ENCODE data around the gene TUBB4A.

Gene TUBB4A

DNA sequence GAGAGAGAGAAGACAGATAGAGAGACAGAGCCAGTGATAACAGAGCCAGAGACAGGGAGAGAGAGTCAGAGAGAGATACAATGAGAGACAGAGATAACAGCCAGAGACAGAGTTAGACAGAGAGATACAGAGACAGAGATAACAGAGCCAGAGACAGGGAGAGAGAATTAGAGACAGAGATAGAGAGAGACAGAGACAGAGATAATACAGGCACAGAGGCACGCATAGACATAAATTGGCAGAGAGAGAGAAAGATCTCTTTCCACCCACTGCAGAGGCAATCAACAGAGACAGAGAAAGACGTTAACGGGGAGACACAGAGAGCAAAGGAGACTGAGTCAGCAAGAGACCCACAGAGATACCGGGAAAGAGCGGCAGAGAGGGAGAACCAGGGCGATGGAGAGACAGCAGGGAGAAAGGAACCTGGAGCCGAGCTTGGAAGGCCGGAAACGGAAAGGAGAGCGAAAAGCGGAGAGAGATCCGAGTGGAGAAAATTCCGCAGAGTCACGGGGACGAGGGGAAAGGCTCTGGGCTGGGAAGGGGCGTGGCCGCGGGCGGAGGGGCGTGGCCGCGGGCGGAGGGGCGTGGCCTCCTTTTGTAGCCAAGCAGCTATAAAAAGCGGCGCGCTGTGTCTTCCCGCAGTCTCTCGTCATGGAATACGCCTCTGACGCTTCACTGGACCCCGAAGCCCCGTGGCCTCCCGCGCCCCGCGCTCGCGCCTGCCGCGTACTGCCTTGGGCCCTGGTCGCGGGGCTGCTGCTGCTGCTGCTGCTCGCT is 28.5 kb upstream of the TUBB4A start, which contains the start of gene TNFSF9:
Gene TNFSF9 (plus strand): TSS at position 641 of the 777 bp plus-strand sequence. CDS start 11 bp downstream, at position 652.
- Mint-ChIP-seq H3K36me3 (no peaks in the 10 kb centered on the region), H3K27ac (peak within 1 kb of the TSS; percentile 51), H3K4me3 (peak within 1 kb of the TSS; percentile 91), H3K27me3 (peaks cover 6% of the 10 kb centered on the region), H3K4me1 (ENCODE audit: low read depth) (peaks cover 29% of the 10 kb centered on the region), H3K9me3 (ENCODE audit: low read depth) (no peaks in the 10 kb centered on the region)

DNA sequence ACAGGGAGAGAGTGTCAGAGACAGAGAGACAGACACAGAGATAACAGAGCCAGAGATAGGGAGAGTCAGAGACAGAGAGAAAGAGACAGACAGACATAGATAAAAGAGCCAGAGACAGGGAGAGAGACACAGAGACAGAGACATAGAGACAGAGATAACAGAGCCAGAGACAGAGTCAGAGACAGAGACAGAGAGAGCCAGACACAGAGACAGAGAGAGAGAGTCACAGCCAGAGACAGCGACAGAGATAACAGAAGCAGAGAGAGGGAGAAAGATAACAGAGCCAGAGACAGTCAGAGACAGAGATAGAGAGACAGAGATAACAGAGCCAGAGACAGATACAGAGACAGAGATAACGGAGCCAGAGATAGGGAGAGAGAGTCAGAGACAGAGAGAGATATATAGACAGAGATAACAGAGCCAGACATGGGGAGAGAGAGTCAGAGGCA is 27.9 kb upstream of the TUBB4A start:
- Mint-ChIP-seq H3K27me3 (peaks cover 6% of the 10 kb centered on the region), H3K4me3 (peak overlapping the region; percentile 91), H3K36me3 (no peaks in the 10 kb centered on the region), H3K27ac (peak overlapping the region; percentile 41), H3K4me1 (ENCODE audit: low read depth) (peaks cover 28% of the 10 kb centered on the region), H3K9me3 (ENCODE audit: low read depth) (no peaks in the 10 kb centered on the region)

GRCh38 chr19:6529351-6529750 is 27.2 kb upstream of the TUBB4A start:
- Mint-ChIP-seq H3K4me3 (peak overlapping the region; percentile 8), H3K36me3 (no peaks in the 10 kb centered on the region), H3K9me3 (ENCODE audit: low read depth) (no peaks in the 10 kb centered on the region), H3K4me1 (ENCODE audit: low read depth) (peaks cover 28% of the 10 kb centered on the region), H3K27ac (peak overlapping the region; percentile 67), H3K27me3 (peaks cover 6% of the 10 kb centered on the region)

DNA sequence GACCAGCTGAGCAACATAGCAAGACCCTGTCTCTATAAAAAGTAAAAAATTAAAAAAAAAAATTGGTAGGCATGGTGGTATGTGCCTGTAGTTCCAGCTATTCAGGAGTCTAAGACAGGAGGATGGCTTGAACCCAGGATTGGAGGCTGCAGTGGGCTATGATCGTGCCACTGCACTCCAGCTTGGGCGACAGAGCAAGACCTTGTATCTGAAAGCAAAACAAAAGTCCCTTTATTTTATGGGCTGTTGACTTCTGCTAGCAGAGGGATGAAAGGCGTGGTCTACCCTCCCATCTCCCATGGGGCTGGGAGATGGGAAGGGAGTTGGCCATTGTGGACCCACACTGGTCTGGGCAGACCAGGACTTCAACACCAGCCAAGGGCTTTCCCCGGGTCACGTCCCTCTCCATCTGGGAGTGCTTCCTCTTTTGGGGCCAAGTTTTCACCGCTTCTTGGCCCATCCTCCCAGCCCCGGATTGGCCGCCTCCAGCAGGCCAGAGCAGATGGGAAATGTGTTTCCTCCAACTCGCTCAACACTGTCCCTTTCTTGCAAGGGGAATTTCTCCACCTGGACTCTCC is 26.5 kb upstream of the TUBB4A start:
- no peaks in the 10 kb centered on the region for H3K9me3 Mint-ChIP-seq (ENCODE audit: low read depth)
- no peak overlapping the region for H3K27ac Mint-ChIP-seq
- peaks cover 4% of the 10 kb centered on the region for H3K27me3 Mint-ChIP-seq
- H3K4me1 Mint-ChIP-seq (ENCODE audit: low read depth): peaks cover 26% of the 10 kb centered on the region
- H3K36me3 Mint-ChIP-seq: no peaks in the 10 kb centered on the region
- H3K4me3 Mint-ChIP-seq: no peak overlapping the region

DNA sequence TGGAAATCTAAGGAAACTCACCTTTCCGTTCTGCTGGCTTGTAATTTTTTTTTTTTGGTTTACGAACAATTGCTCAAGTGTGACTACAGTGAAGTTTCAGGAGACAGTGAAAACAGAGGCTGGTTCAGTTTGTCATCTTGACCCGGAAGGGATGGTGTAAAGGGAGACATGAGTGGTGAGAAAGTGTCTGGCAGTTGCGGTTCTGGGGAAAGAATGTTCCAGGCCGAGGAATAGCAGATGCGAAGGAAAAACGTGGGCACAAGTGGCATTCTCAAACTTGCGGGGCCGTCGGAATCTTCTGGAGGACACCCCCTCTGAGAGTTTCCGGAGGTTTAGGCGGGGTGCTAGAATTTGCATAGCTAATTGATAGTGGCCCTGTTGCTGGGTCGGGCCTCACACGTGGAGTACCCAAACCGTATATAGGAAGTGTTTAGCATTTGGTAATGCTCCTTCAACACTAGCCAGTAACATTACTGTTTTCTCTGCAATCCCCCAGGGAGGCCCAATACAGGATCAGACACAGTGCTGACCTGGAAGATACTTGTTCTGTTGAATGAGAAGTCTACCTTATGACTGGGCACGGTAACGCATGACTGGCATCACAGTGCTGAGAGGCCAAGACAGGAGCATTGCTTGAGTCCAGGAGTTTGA is 25.9 kb upstream of the TUBB4A start:
- Mint-ChIP-seq H3K9me3 (ENCODE audit: low read depth) (no peaks in the 10 kb centered on the region), H3K36me3 (no peaks in the 10 kb centered on the region), H3K4me1 (ENCODE audit: low read depth) (peaks cover 26% of the 10 kb centered on the region), H3K27ac (no peak overlapping the region), H3K4me3 (no peak overlapping the region), H3K27me3 (peaks cover 4% of the 10 kb centered on the region)

DNA sequence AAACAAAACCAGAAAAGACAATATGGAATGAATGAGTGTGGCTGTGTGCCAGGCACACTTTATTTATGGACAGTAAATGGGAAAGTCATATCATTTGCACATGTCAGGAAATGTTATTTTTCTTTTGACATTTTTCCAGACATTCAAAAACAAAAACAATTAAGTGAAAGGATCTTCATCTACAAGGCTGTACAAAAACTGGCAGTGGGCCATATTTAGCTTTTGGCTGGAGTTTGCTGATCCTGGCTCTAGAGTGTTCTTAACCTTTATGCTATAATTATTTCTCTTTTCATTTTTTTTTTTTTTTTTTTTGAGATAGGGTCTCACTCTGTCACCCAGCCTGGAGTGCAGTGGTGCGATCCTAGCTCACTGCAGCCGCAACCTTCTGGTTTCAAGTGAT is 22.2 kb upstream of the TUBB4A start:
- H3K9me3 Mint-ChIP-seq (ENCODE audit: low read depth): no peaks in the 10 kb centered on the region
- H3K27me3 Mint-ChIP-seq: no peaks in the 10 kb centered on the region
- peaks cover 14% of the 10 kb centered on the region for H3K4me1 Mint-ChIP-seq (ENCODE audit: low read depth)
- H3K4me3 Mint-ChIP-seq: no peak overlapping the region
- no peaks in the 10 kb centered on the region for H3K36me3 Mint-ChIP-seq
- no peak overlapping the region for H3K27ac Mint-ChIP-seq

GRCh38 chr19:6522712-6523111 is 20.6 kb upstream of the TUBB4A start:
- no peaks in the 10 kb centered on the region for H3K27me3 Mint-ChIP-seq
- H3K4me1 Mint-ChIP-seq (ENCODE audit: low read depth): peaks cover 27% of the 10 kb centered on the region
- H3K9me3 Mint-ChIP-seq (ENCODE audit: low read depth): no peaks in the 10 kb centered on the region
- no peak overlapping the region for H3K4me3 Mint-ChIP-seq
- no peak overlapping the region for H3K27ac Mint-ChIP-seq
- no peaks in the 10 kb centered on the region for H3K36me3 Mint-ChIP-seq

DNA sequence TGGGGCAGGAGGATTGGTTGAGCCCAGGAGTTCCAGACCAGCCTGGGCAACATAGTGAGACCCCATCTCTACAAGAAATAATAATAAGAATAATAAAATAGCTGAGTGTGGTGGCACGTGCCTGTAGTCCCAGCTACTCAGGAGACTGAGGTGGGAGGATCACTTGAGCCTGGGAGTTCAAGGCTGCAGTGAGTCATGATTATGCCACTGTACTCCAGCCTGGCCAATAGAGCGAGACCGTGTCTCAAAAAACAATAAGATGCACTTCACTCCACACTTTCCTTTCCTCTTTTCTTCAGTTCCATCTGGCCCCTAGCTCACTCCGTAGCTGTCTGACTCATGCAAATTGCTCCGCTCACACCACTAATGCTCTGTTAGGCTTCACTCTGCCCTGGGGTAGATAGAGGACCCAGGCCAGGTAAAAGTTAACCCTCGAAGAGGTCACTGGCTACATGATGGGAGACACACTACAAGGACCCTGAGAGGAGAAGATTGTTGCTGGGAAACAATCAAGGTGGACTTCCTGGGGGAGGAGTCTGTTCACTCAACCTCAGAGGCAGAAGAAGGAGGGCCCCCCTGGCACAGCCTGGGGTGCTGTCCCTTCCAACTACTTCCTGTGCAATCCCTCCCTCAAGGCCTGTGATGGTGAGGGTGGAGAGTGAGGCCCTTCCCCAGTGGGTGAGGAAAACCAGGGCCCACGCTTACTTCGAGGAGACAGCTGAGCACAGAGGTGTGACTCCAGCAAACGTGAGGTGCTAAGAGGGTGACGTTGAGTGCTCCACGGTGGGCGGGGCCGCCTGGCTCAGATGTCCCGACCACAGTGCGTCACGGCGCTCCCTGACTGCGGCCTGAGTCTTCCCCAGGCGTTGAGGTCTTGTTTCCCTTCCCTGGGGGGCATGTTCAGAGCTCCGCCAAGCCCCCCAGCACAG is 19.9 kb upstream of the TUBB4A start:
- Mint-ChIP-seq H3K27ac (peak overlapping the region; percentile 84), H3K27me3 (no peaks in the 10 kb centered on the region), H3K4me1 (ENCODE audit: low read depth) (peaks cover 32% of the 10 kb centered on the region), H3K36me3 (no peaks in the 10 kb centered on the region), H3K9me3 (ENCODE audit: low read depth) (no peaks in the 10 kb centered on the region), H3K4me3 (no peak overlapping the region)

GRCh38 chr19:6519289-6519688 is 17.2 kb upstream of the TUBB4A start:
- H3K9me3 Mint-ChIP-seq (ENCODE audit: low read depth): no peaks in the 10 kb centered on the region
- no peak overlapping the region for H3K27ac Mint-ChIP-seq
- no peaks in the 10 kb centered on the region for H3K36me3 Mint-ChIP-seq
- H3K4me1 Mint-ChIP-seq (ENCODE audit: low read depth): peaks cover 40% of the 10 kb centered on the region
- H3K4me3 Mint-ChIP-seq: peak overlapping the region; percentile 25
- H3K27me3 Mint-ChIP-seq: no peaks in the 10 kb centered on the region

- H3K27ac Mint-ChIP-seq: peak overlapping the region; percentile 25
- peaks cover 40% of the 10 kb centered on the region for H3K4me1 Mint-ChIP-seq (ENCODE audit: low read depth)
- no peaks in the 10 kb centered on the region for H3K27me3 Mint-ChIP-seq
- peak overlapping the region; percentile 53 for H3K4me3 Mint-ChIP-seq
- no peaks in the 10 kb centered on the region for H3K9me3 Mint-ChIP-seq (ENCODE audit: low read depth)
- no peaks in the 10 kb centered on the region for H3K36me3 Mint-ChIP-seq
These were observed 16.2 kb upstream of the TUBB4A start for GRCh38 chr19:6518145-6518911.

DNA sequence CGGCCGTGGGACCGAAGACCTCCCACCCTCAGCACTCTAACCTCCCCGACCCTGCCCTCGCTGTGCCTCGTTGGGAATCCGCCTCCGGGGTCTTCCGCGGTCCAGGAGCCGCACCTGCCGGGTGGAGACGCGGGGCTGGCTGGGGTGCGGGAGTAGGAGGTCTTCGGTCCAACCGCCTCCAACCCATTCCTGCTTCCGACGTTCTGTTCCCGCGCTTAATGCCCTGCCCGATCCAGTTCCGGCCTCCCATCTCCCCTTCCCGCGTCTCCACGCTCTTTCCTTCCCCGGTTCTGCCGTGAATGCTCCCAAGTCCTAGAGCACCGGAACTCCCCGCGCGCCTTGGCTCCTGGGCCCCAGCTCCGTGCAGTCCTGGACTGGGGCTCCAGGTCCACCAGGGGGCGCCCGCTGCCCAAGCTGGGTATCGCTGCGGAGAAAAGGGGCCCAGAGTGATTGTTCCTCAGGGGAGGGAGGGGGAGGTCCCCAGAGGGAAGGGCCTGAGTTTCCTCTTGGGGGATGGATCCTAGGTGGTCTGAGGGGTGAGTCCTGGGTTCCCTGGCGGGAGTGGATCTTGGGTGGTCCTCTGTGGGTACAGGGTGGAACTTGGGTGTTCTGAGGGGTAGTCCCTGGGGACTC is 14.7 kb upstream of the TUBB4A start:
- no peaks in the 10 kb centered on the region for H3K27me3 Mint-ChIP-seq
- H3K4me1 Mint-ChIP-seq (ENCODE audit: low read depth): peaks cover 31% of the 10 kb centered on the region
- no peaks in the 10 kb centered on the region for H3K9me3 Mint-ChIP-seq (ENCODE audit: low read depth)
- H3K36me3 Mint-ChIP-seq: no peaks in the 10 kb centered on the region
- H3K27ac Mint-ChIP-seq: peak overlapping the region; percentile 91
- H3K4me3 Mint-ChIP-seq: peak overlapping the region; percentile 95

- Mint-ChIP-seq H3K27ac (peak overlapping the region; percentile 54), H3K27me3 (no peaks in the 10 kb centered on the region), H3K4me3 (peak overlapping the region; percentile 95), H3K9me3 (ENCODE audit: low read depth) (no peaks in the 10 kb centered on the region), H3K4me1 (ENCODE audit: low read depth) (peaks cover 29% of the 10 kb centered on the region), H3K36me3 (no peaks in the 10 kb centered on the region)
These were observed 14.0 kb upstream of the TUBB4A start for GRCh38 chr19:6516018-6516658.

DNA sequence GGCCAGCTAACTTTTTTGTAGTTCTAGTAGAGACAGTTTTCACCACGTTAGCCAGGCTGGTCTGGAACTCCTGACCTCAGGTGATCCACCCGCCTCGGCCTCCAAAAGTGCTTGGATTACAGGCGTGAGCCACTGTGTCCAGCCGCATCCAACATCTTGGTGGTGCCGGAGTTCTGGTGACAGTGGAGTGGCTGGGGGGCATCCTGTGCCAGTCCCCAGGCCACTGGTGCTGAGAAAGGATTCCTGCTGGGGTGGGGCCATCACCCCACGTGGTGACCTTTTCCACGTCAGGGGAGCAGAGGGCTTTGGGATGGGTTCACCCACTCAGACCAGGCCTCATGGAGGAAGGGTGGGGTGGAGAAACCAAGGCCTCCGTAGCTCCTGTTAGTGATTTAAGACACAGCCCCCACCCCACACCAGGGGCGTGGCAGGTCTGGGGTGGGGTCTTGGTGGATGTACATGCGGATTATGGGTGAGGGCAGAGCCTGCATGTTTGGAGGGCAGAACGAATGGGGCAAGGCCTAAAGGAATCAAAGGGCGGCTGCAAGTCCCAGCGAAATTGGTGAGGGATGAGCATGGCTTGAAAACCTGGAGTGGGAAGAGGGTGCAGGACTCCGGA is 12.9 kb upstream of the TUBB4A start:
- Mint-ChIP-seq H3K9me3 (ENCODE audit: low read depth) (no peaks in the 10 kb centered on the region), H3K4me1 (ENCODE audit: low read depth) (peaks cover 28% of the 10 kb centered on the region), H3K36me3 (no peaks in the 10 kb centered on the region), H3K4me3 (peak overlapping the region; percentile 70), H3K27me3 (no peaks in the 10 kb centered on the region), H3K27ac (no peak overlapping the region)

Data from activated naive CD8-positive, alpha-beta T cell (primary cell).